ENCODE measurements around the gene FEZ2.
A peak's percentile ranks its signal among the peaks of the same experiment; 100 is the strongest.
"Not testable (repeated sequence)": the region's sequence is repeated elsewhere in the genome, so short reads cannot be mapped to it uniquely, and the experiment has no call there.

The FEZ2 gene, protein sequence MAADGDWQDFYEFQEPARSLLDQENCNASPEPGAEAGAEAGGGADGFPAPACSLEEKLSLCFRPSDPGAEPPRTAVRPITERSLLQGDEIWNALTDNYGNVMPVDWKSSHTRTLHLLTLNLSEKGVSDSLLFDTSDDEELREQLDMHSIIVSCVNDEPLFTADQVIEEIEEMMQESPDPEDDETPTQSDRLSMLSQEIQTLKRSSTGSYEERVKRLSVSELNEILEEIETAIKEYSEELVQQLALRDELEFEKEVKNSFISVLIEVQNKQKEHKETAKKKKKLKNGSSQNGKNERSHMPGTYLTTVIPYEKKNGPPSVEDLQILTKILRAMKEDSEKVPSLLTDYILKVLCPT

DNA sequence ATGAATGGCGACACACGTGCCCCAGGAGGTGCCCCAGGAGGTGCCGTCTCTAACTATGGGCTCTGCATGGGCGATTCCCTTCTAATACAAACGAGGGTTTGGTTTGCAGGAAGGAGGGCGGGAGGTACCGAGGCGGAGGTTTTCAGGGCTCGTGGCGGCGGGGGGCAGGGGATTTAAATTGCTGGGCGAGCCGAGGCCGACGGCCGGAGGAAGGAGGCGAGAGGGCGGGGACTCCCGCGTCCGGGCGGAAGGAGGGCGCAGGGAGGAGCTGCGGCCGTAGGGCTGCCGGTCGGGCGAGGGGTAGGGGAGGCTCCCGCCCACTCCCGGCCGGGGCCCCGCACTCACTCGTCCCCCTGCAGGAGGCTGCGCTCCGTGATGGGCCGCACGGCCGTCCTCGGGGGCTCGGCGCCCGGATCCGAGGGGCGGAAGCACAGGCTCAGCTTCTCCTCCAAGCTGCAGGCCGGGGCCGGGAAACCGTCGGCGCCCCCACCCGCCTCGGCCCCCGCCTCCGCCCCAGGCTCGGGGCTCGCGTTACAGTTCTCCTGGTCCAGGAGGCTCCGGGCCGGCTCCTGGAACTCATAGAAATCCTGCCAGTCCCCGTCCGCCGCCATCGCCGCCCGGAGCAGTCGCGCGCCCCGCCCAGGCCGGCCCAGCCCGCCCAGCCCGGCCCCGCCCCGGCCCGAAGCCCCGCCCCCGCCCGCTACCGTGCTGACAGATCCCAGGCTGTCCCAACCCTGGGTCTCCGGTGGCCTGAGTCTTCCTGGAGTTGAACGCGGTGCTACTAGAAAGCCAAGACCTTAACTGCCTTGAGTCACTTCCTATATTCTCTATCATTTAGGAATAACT lies at the start of gene FEZ2:
TSS of gene FEZ2 (minus strand) at position 637 of the 846 bp plus-strand sequence. CDS start at position 611, 26 bp downstream.
- DNase-seq: peak; percentile 78

DNA sequence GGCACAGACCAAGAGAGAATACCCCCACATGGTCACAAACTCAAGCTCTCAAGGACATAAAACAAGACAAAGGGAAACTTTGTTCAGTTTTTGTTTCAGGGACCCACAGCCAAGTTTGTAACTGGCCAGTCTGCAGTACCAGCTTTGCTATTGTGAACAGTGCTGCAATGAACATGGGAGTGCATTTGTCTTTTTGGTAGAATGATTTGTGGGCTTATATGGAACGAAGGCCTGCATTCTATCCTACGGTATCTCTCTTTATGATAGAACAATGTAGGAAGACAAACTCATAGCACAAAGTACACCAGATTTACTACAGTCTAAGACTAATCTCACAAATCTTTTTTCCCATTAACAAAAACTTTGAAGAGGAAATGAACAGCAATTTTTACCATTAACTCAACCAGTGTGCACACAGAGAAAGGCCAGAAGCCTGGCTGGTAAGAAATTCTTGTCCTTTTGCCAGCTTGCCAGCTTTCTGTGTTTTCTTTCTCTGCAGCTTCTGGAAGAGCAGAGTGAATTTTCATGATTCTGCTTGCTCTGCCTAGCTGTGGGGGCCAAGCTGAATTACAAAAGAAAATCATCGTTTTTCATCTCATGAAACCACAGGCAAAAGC lies 37.1 kb upstream of the FEZ2 start:
- no peak for DNase-seq

GRCh38 chr2:36633470-36634092 lies 35.6 kb upstream of the FEZ2 start:
- DNase-seq: peak; percentile 24

DNA sequence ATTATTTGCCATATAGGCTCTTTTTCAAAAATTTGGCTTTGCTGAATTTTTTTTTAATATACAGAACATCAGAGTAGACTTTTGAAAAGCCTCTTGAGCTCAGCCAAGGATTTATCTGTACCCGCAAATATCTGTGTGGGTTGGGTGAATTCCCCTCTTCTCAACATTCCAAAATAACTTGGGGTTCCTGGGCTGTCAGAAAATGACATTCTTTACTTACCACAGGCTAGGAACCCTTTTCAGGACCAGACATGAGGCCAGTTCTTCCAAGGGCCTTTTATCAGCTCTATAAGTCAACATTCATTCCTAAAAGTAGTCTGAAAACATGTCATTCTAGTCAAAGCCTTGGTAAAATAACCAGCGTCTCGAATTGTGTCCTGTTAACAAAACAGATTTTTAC lies 28.8 kb upstream of the FEZ2 start:
- DNase-seq: no peak

DNA sequence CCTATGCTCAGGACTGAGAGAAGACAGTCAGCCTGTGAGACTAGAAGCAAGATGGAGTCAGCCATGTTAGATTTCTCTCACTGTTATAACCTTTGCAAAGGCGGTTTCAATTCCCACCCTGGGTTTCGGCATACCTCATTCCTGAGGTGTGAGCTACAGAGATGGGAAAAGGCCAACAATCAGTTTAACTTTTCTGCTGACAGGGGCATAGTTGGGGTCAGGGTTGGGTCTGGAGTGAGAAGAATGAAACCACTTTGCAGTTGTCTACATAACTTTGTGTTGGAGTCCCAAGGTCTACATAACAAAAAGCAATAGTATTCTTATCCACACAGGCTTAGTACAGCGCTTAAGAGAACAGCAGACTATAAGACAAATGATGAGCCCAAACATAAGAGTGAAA lies 28.1 kb upstream of the FEZ2 start:
- no peak for DNase-seq

GRCh38 chr2:36625304-36625703 lies 27.3 kb upstream of the FEZ2 start:
- no peak for DNase-seq

DNA sequence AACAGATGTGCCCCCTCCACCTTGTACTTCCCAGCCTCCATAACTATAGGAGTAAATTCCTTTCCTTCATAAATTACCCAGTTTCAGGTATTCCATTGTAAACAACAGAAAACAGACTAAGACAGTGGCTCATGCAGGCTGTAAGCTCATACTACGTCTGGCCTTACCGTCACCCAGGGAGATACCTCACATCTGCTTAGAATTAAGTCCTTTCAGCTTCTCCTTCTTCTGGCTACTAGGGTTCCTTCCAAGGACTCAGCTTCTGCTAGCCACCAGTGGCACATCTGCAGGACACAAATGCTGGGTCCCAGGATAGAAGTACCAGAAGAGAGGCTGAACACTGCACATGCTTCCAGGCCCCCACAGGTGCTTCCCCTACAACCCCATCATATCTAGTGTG lies 22.4 kb upstream of the FEZ2 start:
- DNase-seq: no peak

GRCh38 chr2:36618381-36618780 lies 20.4 kb upstream of the FEZ2 start:
- DNase-seq: peak; percentile 78

GRCh38 chr2:36616947-36617346 lies 19.0 kb upstream of the FEZ2 start:
- no peak for DNase-seq

DNA sequence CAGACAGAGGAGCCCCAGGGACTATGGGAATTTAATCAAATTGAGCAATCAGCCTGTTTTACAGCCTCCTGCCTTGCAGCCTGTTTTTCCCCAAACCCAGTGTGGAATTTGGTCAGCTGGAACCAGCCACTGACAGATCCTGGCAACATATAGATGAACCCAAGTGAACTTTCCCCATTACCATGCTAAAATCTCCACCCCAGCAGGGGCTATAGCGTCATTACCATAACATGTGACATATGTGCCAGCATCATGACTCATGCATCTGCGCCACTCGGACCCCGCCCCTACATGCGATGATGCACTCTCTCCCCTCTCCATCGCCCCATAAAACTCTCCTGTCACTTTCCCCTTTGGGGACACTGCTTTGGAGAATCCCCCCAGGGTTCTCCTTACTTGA lies 17.3 kb upstream of the FEZ2 start:
- DNase-seq: peak; percentile 71

GRCh38 chr2:36613801-36614200 lies 15.8 kb upstream of the FEZ2 start:
- DNase-seq: peak; percentile 15

DNA sequence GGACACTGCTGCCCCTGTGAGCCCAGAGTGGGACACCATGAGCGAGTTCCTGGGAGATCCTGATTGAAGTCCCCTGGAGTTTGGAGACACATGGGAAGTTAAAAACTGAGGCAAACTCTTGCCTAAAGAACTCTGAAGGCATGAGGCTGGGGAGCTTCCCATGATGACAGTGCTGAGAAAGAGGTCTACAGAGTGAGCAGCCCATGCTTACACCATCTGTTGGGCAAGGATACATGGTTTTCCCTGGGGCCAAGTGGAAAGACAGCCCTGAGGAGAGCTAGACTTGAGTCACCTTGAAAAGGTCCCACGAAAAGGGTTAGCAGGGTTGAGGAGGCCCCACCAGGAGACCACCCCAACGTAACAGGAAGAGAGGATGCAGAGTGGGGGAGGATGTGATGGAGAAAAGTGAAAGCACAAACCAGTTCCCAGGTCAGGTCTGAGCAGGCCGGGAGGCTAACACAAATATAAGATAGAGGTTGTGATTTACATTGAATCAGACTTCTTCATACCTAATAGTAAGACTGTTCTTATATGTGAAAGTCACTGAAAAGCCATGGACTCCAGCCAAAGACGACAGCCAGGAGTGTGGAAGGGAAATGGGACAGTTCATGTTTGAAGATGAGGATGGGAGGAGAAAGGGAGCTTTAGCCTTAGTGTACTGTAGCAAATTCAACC lies 13.5 kb upstream of the FEZ2 start:
- no peak for DNase-seq

DNA sequence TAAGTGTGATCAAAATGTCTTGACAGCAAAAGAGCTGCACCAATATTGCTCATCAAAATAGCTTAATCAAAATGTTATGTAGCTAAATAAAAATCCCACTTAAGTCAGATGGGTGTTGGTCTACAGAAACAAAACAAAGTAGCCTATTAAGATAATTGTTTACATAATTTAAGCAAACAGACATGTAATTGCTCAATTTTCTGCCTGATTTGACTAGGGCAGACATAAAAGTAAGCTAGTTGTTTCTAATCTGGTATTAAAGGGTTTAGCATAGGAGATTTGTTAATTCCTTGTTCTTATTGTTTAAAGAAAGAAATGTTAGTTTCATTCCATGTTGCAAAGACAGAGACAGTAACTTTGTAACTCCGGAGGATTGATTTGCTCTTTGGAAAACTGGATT lies 11.5 kb upstream of the FEZ2 start:
- DNase-seq: no peak

- no peak for DNase-seq
These were observed 10.0 kb upstream of the FEZ2 start for GRCh38 chr2:36607947-36608346.

GRCh38 chr2:36606925-36607324 lies 9.0 kb upstream of the FEZ2 start:
- no peak for DNase-seq

DNA sequence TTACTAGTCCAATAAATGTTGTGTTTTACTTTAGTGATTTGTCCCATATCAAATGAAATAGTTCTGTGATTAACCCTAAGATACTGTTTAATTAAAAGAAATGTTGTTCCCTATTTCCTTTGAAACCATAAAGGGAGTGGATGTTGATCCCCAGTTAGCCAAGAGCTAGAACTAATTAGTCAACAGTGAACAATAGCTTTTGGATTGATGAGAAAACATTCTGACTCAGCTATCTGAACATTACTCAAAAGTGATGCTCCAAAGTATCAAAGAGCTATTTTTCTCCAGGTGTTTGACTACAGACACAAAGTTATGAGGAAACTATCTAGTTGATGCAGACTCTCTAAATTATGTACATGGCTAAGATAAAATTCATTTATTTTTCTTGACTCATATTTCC lies 7.3 kb upstream of the FEZ2 start:
- no peak for DNase-seq

DNA sequence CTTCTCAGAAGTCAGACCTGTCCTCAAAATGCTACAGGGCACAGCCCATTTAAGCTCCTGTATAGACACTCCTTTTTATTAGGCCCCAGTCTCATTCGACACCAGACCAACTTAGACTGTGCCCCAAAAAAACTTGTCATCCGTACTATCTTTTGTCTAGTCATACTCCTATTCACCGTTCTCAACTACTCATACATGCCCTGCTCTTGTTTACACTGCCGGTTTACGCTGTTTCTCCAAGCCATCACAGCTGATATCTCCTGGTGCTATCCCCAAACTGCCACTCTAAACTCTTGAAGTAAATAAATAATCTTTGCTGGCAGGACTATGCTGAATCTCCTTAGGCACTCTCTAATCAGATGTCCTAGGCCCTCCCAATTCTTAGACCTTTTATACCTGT lies 5.7 kb upstream of the FEZ2 start:
- not testable (repeated sequence) for DNase-seq

- no peak for DNase-seq
These were observed 901 bp downstream of the FEZ2 start for GRCh38 chr2:36597003-36597531.

GRCh38 chr2:36596397-36596796 lies 1.6 kb downstream of the FEZ2 start:
- no peak for DNase-seq

- no peak for DNase-seq
These were observed 3.1 kb downstream of the FEZ2 start for GRCh38 chr2:36594849-36595248.

GRCh38 chr2:36589230-36589630 lies 8.7 kb downstream of the FEZ2 start:
- no peak for DNase-seq

DNA sequence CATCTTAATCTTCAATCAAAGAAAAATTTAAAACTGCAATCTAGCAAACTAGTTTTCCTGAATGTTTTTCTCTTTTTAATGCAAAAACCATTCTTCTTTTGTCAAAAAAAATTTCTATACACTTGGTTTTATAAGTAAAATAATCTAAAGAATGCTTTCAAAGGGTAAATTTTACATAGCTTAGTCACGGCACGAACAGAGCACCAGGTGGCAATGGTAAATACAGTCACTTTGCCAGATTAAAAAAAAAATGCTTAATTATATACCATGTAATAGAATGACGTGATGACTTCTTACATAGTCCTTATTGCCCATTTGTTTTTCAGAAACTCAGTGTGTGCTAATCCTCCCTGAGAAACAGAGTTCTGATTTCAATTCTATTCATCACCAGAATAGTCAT lies 10.4 kb downstream of the FEZ2 start:
- DNase-seq: no peak
